Spleen (tissue), 7 donors: ENCODE data around the gene BCOR.

Experiments
- CTCF ChIP-seq, 11 experiments: fragments of 200-600 bp in 7 of 11; fragments of 450-650 bp in 4 of 11; sonication (generic) in 4 of 11; IDR thresholded peaks in 8 of 11; conservative IDR thresholded peaks in 3 of 11; 1 replicate in 7 of 11; 2 replicates in 4 of 11; pipeline versions ENCODE4 v1.4.0 to v1.8.0; 2016 to 2021; ENCODE audit warnings: antibody characterized with exemption in 11 of 11, inconsistent platforms in 4 of 11, mild to moderate bottlenecking in 1 of 11
- POLR2A ChIP-seq, 3 donors: fragments of 450-650 bp; IDR thresholded peaks; one replicate each; pipeline ENCODE4 v1.5.1; 2017; ENCODE audit warnings: antibody characterized with exemption in 3 of 3, mild to moderate bottlenecking in 1 of 3
- POLR2AphosphoS5 ChIP-seq, 3 donors: sonication (generic); formaldehyde crosslinking; IDR thresholded peaks; one replicate each; pipeline ENCODE4 v1.5.1; 2017; ENCODE audit warnings: antibody characterized with exemption in 3 of 3
- donor health status: DM: no; HTN: no; CAD: no; lungs with moderate emphysema.
- donor health status: DM: no; HTN: no; CAD: no.
- donor health status: DM: no; HTN: no; CAD: no.

DNA sequence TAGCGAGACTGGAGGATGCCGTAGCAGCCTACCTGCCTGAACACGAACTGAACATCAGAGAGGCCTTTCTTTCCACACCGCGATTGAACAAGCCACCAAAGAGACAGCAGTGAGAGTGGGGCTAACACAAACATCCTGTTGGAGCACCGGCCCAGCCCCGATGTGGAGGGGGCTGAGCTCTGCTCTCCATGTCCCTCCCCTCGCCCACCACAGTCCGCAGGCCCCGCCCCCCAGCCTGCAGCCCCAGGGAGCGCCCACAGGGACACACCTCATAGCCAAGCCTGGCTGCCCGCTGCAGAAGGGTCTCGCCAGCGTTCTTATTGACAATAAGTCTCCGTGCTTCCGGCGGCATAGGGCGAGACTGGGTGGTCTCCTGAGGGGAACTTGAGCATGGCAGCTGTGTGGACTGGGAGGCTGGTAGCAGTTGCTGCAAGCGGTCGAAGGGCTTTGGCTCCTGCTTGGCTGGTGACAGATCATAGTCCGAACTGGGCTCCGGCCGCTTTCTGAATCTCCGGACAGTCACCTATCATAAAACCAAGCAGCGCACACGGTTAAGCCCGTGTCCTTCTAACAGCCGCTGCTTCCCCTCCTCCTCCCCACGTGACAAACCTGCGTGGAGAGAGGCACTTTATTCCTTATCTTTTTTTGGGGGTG lies 35.8 kb downstream of the BCOR start:
- no peak for TF ChIP-seq CTCF (IDR thresholded peaks at IDR 0.05 in 8 of 11, conservative IDR thresholded peaks at IDR 0.05 in 3 of 11)
- no peak for TF ChIP-seq POLR2AphosphoS5 (IDR thresholded peaks at IDR 0.05)
- no peak for TF ChIP-seq POLR2A (IDR thresholded peaks at IDR 0.05)
